GM13977 (cell line): ENCODE measurements around the gene NSFL1C.

Experiments used
- DNase-seq: peaks from one replicate; pipeline ENCODE4 v3.0.0; 2012; ENCODE audit warnings: low spot score
- CTCF ChIP-seq: IDR thresholded peaks from 2 replicates; pipeline ENCODE4 v1.5.1; 2012; ENCODE audit warnings: mild to moderate bottlenecking, control low read depth; ENCODE audit not compliant: insufficient read depth; ENCODE audit errors: extremely low read depth, missing control alignments
- in situ Hi-C: fragments of 300-500 bp; cut with MboI; formaldehyde crosslinking; loops from one replicate; pipeline ENCODE4 v1.12.0; 2022; ENCODE audit warnings: low sequenced_read_pairs, low pct_unique_long_range_greater_than_20kb, mixed read lengths, inconsistent platforms; ENCODE audit not compliant: unreplicated experiment

The NSFL1C gene

GRCh38 chr20:1486566-1486965 lies 19.9 kb upstream of the NSFL1C start:
- no peak for TF ChIP-seq CTCF
- no peak for DNase-seq
- in situ Hi-C loops, result no loop called here

DNA sequence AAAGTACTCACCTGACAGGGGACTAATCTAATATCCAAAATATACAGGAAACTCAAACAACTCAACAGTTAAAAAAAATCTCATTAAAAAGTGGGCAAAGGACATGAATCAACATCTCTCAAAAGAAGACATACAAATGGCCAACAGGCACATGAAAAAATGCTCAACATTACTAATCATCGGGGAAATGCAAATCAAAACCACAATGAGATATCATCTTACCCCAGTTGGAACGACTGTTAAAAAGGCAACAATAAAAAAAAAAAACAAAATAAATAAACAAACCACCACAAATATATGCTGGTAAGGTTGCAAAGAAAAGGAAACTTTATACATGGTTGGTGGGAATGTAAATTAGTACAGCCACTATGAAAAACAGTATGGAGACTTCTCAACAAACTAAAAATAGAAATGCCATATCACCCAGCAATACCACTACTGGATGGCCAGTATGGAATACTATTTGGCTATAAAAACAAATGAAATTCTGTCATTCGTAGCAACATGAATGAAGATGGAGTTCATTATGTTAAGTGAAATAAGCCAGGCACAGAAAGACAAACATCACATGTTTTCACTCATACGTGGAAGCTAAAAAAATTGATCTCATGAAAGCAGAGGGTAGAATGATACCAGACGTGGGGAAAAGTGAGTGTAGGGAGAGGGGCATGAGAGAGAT lies 17.9 kb upstream of the NSFL1C start:
- no peak for TF ChIP-seq CTCF
- in situ Hi-C loops, result no loop called here
- no peak for DNase-seq

DNA sequence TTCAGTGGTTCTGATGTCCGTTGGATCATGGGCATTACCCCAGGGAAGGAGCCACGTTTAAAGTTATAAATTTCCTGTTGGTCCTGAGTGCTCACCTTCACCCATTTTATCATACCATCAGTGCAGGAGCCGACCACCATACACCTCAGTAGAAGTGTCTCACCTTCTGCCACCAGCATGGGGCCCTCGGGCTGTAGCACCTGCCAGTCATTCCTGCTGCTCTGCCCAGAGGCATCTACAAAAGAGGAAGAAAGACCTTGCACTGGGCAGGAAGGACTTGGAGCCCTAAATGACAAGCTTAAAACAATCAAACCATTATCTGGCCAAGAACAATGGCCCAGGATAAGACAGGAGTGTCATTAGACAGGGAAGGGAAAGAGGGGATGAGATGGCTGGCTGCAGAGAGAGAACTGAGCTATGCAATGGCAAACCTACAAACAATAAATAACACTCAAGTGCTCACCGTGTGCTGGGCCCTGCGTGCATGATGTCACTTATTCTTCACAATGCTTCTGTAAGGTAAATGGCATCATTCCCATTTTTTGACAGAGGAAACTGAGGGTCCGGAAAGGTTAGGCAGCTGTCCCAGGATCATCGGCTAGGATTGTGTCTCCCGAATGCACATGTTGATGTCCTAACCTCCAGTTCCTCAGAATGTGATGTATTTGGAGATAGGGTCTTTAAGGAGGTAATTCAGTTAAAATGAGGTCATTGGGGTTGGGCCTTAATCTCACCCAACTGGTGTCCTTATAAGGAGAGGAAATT lies 13.4 kb upstream of the NSFL1C start:
- no peak for TF ChIP-seq CTCF
- DNase-seq, result no peak
- in situ Hi-C loops, result no loop called here

GRCh38 chr20:1478566-1478965 lies 11.9 kb upstream of the NSFL1C start:
- no peak for DNase-seq
- TF ChIP-seq CTCF, result no peak
- in situ Hi-C loops, result no loop called here

DNA sequence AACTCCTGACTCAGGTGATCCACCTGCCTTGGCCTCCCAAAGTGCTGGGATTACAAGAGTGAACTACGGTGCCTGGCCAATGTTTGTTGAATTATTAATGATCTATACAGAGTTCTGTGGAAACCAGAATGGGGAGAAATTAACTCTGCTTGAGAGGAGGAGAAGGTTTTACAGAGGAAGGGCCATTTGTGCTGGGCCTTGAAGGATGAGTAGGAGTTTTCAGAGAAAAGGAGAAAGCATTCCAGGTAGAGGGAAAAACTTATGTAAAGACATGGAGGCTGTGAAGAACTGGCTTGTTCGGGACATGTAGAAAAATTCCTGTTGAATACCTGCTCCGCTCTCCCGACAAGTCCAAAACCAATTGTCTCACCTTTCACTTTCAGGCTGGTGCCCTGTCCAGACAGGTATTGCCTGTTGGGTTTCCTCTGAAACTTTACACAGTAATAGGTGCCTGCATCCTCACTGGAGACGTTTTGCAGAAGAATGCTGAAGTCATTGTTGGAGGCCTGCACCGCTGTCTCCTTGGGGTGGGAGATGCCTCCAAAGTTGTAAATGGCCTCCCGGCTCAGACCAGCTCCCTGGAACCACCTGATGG lies 11.3 kb upstream of the NSFL1C start:
- in situ Hi-C loops, result no loop called here
- no peak for TF ChIP-seq CTCF
- DNase-seq, result no peak

DNA sequence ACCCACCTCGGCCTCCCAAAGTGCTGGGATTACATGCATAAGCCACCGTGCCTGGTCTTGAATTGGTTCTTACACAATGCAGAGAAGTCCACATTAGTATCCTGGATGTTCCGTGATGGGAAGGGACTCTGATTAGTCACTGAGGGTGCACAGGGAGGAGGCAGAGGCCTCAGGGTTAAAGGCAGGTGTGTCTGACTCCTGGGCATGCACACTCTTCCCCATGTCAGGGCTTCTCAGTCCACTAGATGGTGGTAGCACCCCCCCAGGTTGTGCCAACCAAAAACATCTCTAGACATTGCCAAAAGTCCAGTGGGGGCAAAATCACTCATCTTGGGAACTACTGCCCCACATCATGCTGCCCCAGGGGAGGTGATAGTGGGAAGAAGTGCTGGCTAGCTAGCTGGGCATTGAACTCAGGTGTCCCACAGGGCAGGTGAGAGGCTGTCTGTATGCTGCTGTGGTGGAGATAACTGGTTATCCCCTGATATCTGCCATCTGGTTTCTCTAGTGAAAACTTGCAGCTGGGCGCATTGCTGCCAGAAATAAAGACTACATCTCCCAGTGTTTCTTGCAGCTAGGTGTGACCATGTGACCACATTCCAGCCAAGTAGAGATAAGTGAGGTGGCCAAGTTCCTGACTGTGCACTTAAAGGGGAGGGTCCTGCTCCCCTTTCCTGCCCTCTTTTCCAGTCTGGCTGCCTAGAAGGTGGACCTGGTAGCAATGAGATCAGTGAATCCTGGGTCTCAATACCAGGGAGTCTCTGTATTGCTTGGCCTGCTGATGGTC lies 8.4 kb upstream of the NSFL1C start:
- in situ Hi-C loops, result no loop called here
- no peak for TF ChIP-seq CTCF
- no peak for DNase-seq
